Mucosa of descending colon (tissue), 3 donors: ENCODE results near the gene NRROS. TPM values are rescaled to one million over a fixed set of nuclear protein-coding genes. Genes with fewer than 3 reads are reported as not detected.

Source experiments
- ATAC-seq: fragments of 200-7000 bp; cut with Tn5 transposase; one replicate; pipeline ENCODE4 v1.9.1; 2020; ENCODE audit warnings: mild to moderate bottlenecking, moderate library complexity
- DNase-seq, 3 donors: peaks; one replicate each; pipeline ENCODE4 v3.0.0-alpha.2; 2020
- H3K36me3 ChIP-seq: fragments of 200-600 bp; one replicate; pipeline ENCODE4 v1.8.0; 2021; ENCODE audit warnings: low read depth, mild to moderate bottlenecking
- H3K4me1 ChIP-seq: fragments of 200-600 bp; one replicate; pipeline ENCODE4 v1.8.0; 2021; ENCODE audit warnings: low read depth, mild to moderate bottlenecking
- H3K4me3 ChIP-seq: fragments of 200-600 bp; one replicate; pipeline ENCODE4 v1.8.0; 2021; ENCODE audit warnings: mild to moderate bottlenecking
- H3K9me3 ChIP-seq: fragments of 200-600 bp; one replicate; pipeline ENCODE4 v1.8.0; 2021; ENCODE audit warnings: mild to moderate bottlenecking
- CTCF ChIP-seq: fragments of 200-600 bp; IDR thresholded peaks from one replicate; pipeline ENCODE4 v1.8.0; 2022; ENCODE audit warnings: antibody characterized with exemption, mild to moderate bottlenecking
- intact Hi-C, 2 donors: fragments of 100-400 bp; cut with DNase I in 1 of 2; cut with micrococcal nuclease in 1 of 2; formaldehyde crosslinking; loops; one replicate each; pipeline versions ENCODE4 v1.11.0 to v1.11.1; 2022; cut with DNase I, micrococcal nuclease
- total RNA-seq, 3 donors: library from RNA; stranded (reverse); fragmentation: NEBNext Ultra II Directional in 2 of 3; extraction: Animal tissue kit (Norgen Biotek cat#: 25700) in 2 of 3; gene quantifications; one replicate each; pipeline versions ENCODE4 v1.2.1 to v1.2.4, GENCODE V29; 2021 to 2023
- donor health status: DM: no; HTN: no; CAD: no; lungs with moderate emphysema.
- donor health status: DM: no; HTN: no; CAD: no.
- donor health status: DM: no; HTN: yes; CAD: no.

The NRROS gene
- total RNA-seq, 3 donors from 2014 or later, result 1.1 to 6.0 (median 5.4) TPM

DNA sequence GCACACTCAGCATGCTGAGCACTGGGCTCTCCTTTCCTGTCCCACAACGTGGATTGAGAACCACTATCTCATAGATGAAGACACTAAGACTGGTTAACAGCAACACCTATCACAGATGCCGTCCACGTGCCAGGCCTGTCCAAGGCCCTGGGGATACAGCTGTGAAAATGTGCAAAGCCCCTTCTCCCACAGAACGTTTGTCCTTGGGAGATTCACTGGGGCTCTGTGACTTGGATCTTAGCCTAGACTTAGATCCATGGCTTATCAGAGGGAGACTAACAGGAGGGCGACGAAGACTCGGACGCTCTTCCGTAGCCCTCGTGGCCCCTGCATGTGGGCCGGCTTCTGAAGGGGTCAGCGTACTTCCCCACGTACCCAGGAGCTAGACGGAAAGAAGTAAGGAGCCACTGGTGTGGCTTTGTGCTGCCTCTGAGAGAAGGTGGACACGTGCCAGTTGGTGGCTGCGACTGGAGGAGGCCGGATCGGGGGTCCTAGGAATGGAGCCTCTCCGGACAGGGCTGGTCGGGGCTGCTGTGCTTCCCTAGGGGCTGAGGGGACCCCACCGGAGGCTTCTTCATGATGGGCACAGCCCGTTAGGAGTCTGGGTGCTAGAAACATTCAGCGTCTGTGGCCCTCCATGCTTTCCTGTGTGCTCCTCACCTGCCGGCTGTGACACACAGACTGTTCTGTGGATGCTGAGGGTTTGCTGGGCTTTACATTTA, 964 bp downstream of the NRROS start:
- intact Hi-C loops, result no loop called here
- TF ChIP-seq CTCF, result no peak
- Histone ChIP-seq H3K9me3 (no peaks in the 10 kb centered on the region), H3K4me3 (peak overlapping the region; percentile 7), H3K36me3 (no peaks in the 10 kb centered on the region), H3K4me1 (no peaks in the 10 kb centered on the region)
- DNase-seq (peak in 1 of 3 donors; percentile 62), ATAC-seq (peak; percentile 7)

DNA sequence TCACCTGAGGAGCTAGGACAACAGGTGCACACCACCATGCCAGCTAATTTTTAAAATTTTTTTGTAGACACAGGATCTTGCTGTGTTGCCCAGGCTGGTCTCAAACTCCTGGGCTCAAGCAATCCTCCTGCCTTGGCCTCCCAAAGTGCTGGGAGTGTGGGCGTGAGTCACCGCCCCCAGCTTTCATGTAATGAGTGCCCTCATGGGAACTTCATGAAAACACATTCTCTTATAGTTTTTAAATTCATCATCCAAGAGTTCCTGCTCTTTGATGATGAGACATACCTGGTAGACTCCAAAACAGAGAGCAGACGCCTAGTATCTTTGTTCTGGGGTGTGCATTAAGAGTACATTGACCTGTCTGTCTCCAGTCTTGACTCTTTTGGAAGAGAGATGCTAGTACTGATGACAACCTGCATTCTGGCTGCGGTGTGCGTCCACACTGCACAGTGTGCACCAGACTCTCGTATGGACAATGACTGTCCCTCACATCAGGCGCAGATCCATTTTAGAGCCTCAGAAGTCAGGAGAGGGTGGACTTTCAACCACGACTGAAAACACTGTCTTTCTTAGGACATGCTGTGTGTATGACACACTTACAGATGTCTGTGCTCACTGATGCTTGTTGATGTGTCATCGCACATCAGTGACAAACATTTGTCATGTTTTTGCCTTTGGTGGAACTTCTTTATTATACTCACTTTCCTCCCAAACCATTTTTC, 2.0 kb downstream of the NRROS start:
- intact Hi-C loops, result no loop called here
- no peak for TF ChIP-seq CTCF
- H3K4me1 ChIP-seq, result no peaks in the 10 kb centered on the region
- ATAC-seq (no peak), DNase-seq (no peak)
- H3K9me3 ChIP-seq, result no peaks in the 10 kb centered on the region
- H3K4me3 ChIP-seq, result no peak overlapping the region
- H3K36me3 ChIP-seq, result no peaks in the 10 kb centered on the region

GRCh38 chr3:196642434-196642833, 2.9 kb downstream of the NRROS start:
- DNase-seq, result no peak
- intact Hi-C loops, result no loop called here
- no peak for ATAC-seq
- Histone ChIP-seq H3K4me1 (no peaks in the 10 kb centered on the region), H3K4me3 (no peak overlapping the region), H3K9me3 (no peaks in the 10 kb centered on the region), H3K36me3 (no peaks in the 10 kb centered on the region)
- no peak for TF ChIP-seq CTCF

DNA sequence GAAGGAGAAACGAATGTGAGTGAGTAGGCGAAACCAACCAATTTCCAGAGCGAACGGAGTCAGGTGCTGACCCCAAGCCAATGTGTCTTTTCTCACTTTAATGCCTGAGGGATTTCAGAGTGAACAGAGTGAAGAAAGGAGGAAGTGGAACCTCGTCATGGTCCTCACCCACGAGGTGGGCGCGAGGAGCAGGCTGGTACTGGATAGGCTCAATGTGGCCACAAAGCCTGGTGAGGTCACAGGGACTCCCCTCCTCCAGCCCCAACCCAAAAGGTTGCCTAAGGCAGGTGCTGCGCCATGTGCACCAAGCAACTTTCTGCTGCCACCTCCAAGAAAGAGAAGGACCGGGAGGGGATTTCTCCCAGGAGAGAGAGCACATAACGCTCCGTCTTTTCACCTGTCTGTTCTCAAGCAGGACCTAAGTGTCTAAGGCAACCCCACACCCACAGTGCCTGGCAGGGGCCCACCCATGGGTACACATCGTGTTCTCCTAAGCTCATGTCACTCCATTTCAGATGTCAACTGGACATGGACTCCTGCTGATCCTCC, 3.8 kb downstream of the NRROS start:
- peak; percentile 47 to 83 (median 48) for DNase-seq
- ATAC-seq, result peak; percentile 60

GRCh38 chr3:196643761-196644160, 4.3 kb downstream of the NRROS start:
- ATAC-seq, result no peak
- Histone ChIP-seq H3K9me3 (no peaks in the 10 kb centered on the region), H3K36me3 (no peaks in the 10 kb centered on the region), H3K4me3 (no peak overlapping the region), H3K4me1 (no peaks in the 10 kb centered on the region)
- intact Hi-C loops, result no loop called here
- DNase-seq, result no peak
- no peak for TF ChIP-seq CTCF

More for the DNA sequence above, 3.8 kb downstream of the NRROS start:
- H3K4me3 ChIP-seq, result no peak overlapping the region
- no peaks in the 10 kb centered on the region for H3K36me3 ChIP-seq
- H3K4me1 ChIP-seq, result no peaks in the 10 kb centered on the region
- no peak for TF ChIP-seq CTCF
- H3K9me3 ChIP-seq, result no peaks in the 10 kb centered on the region
- intact Hi-C loops, result no loop called here
